ENCODE measurements around the gene TF.
"Not testable (repeated sequence)": the region's sequence is repeated elsewhere in the genome, so short reads cannot be mapped to it uniquely, and the experiment has no call there.

TF gene

DNA sequence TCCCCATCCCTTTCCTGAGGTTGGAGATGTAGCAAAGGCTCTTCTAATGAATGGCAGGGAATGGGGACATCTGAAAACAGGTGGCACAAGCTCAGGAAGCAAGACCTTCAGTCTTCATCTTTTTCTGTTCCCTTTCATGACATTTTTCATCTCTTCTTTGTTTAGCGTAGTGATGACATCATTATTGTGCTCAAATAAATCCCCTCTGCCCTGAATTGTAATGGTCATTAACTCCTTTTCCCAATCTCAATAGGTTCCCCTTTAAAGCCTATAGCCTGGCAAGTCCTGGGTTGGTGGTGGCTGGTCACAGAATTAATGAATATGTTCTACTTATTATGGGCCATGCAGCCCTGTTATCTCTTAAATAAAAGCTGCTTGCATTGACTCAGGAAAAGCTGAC lies 21.4 kb downstream of the TF start:
- no peak for DNase-seq

DNA sequence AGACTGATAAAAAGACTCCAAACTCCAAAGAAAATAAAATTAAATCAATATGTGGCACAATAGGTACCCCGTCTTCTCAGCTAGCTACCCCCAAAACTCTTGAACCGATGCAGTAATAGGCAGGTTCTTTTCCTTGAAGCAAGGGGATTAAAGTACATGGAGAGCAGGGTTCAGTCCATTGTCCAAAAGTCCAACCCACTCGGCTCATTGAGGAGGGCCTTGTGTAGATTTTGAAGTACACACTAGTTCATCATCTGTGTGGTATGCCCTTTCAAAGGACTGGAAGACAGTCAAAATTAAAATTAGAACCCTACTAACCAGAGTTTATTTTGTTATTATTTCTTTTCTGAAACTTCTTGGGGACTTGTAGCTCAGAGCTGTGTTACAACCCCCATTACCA lies 23.3 kb downstream of the TF start:
- DNase-seq = no peak

DNA sequence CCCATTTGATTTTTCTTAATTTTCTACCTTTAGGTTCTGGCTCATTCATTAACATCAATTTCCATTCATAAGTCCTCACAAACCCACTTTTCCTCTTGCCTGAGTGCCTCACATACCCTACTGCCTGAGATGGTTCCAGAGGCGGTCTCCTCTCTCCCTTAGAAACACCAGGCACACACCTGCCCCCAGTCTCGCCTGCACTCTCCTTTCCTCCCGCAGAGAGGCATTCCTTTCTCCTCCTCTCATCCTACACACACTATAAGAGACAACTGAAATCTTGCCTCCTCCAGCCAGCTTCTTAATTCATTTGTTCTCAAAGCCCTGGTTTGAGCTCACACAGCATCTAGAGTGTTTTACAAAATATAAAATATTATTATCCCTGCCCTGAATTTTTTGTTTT lies 27.5 kb downstream of the TF start:
- DNase-seq = no peak

DNA sequence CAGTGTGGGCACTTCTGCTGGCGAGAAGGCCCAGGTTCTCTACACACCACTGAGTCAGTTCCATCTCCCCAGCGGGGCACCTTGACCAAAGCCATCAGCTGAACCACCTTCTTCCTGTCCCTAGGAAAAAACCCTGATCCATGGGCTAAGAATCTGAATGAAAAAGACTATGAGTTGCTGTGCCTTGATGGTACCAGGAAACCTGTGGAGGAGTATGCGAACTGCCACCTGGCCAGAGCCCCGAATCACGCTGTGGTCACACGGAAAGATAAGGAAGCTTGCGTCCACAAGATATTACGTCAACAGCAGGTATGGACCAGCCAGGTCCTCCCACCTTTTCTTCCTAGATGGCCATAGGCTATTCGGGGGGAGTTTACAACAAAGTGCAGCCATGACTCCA lies 29.1 kb downstream of the TF start:
- DNase-seq = no peak

DNA sequence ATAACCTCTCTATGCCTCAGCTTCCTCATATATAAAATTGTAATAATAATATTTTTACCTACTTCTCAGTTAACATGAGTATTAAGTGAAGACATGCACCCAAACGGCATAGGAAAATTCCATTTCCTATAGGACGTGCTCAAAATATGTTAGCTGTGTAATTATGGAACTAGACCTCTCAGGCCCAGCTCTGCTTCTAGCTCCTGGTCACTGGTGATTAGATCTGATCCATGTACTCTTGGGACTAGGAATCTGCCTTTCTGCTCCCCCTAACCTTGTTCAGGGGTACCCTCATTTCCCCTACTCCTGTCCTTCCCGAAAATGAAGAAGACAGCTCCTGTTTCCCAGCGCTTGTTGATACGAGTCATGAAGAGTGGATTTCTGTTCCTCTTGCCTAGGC lies 29.6 kb downstream of the TF start:
- no peak for DNase-seq

DNA sequence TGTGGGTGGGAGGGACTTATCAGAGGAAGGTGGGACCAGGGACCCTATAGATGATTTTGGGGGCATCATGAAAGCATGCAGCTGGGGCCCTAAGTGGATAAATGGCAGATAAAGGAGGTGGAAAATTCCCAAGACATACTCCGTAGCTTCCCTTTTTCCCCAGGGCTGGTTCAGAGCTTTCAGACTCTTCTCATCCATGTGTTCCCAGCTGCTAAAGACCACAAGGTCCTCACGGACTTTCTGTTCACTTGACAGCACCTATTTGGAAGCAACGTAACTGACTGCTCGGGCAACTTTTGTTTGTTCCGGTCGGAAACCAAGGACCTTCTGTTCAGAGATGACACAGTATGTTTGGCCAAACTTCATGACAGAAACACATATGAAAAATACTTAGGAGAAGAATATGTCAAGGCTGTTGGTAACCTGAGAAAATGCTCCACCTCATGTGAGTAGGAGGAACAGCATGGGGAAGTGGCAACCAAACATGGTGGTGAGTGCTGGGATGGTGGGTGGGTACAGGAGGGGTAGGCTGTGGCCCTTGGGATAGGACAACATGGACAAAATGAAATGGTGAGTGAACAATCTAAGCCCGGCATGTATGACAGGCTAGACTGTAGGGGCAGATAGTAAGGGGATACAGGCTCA lies 30.7 kb downstream of the TF start:
- no peak for DNase-seq

DNA sequence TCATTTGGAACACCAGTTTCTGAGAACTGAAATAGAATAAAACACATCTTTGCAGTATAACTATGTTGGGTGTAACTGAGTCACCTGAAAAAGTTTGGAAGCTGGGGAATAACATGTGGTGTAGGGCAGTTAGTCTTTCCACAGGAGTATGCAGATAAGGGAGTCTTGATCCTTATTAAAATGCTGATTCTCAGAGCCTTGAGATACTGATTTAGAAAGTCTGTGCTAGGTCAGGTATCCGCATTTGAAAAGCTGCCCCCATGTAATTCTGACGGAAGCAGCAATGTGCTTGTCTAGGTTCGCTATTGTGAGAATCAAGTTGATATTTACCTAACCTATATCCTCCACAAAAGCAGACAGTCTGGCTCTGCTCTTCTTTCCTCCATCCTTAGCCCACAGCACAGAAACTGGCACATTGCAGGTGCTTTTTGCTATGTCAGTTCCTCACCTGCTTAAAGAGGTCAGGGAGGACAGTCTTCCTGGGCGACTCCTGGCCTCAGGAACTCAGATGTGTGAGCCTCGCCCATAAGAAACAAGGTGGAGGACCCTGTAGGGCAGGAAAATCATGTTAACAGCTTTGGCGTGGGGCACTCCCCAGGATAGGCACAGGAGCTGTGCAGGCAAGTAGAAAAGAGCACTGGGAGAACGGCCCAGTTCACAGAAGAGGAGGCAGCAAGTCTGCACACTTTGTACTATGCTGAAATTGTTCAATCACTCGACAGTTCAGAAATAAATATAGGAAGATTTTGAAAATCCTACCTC lies 31.8 kb downstream of the TF start:
- no peak for DNase-seq

DNA sequence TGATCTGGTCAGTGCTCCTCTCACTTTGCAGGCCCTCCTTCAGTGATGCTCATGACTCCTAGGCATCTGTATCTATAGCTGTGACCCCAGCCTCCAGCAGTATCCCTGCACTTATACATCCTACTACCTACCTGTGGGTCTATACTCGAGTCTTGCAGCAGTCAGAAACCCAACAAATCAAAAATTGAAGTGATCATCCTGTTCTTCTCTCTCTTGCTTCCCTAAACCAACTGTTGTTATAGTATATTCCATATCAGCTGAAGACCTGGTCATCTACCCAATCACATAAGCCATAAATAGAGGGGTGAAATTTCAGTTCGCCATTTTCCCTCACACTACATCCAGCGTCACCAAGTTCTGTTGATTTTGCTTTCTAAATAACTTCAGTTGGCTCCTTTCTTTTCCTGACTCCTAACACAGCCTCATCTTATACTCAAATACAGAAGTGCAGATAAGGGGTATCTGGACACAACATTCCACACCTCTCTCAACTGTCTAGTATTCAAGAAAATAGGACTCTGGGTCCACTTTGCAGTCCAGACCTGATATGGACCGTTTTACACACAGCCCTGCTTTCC lies 33.5 kb downstream of the TF start:
- DNase-seq = no peak

DNA sequence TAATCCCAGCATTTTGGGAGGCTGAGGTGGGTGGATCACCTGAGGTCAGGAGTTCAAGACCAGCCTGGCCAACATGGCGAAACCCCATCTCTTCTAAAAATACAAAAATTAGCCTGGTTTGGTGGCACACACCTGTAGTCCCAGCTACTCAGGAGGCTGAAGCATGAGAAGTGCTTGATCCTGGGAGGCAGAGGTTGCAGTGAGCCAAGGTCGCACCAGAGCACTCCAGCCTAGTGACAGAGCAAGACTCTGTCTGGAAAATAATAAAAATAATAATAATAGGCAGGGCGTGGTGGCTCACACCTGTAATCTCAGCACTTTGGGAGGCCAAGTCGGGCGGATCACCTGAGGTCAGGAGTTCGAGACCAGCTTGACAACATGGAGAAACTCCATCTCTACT lies 34.6 kb downstream of the TF start:
- DNase-seq = not testable (repeated sequence)

DNA sequence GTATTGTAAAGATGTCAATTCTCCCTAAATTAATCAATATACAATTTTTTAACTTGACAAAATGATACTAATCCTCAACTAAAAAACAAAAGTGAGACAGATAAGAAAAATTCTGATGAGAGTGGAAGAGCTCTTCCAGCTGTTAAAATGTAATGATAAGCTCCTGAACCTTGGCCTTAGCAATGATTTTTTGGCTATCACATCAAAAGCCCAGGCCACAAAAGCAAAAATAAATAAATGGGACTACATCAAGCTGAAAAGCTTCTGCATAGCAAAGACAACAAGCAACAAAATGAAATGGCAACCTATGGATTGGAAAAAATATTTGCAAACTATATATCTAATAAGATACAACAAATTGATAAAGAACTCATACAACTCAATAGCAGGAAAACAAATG lies 35.4 kb downstream of the TF start:
- no peak for DNase-seq

DNA sequence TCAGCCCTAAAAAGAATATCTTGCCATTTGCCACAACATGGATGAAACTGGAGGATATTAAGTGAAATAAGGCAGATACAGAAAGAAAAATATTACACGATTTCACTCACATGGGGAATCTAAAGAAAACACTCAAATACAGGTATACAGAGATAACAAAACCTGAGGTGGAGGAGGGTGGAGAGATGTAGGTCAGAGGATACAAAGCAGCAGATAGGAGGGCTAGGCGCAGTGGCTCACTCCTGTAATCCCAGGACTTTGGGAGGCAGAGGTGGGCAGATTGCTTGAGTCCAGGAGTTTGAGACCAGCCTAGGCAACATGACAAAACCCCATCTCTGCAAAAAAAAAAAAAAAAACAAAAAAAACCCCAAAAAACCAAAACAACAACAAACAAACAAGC lies 36.3 kb downstream of the TF start:
- DNase-seq = no peak

DNA sequence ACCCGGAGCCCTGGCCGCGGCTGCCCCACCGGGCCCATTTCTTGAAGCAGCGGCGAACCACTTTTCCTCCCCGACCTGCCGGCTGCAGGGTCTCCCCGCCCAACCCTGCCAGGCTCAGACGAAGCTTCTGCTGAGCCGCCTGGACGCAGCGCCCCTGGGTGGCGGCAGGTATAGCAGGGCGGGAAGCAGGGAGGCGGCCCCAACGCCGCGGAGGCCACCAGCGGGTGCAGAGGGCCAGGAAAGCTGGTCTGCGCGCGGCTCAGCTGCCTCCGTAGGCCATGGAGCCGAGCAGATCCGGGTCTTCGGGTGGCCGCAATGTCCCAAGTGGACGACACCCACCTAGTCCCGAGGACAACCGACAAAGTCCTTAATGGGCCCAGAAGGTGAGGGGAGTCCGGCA lies 37.6 kb downstream of the TF start:
- DNase-seq = no peak

DNA sequence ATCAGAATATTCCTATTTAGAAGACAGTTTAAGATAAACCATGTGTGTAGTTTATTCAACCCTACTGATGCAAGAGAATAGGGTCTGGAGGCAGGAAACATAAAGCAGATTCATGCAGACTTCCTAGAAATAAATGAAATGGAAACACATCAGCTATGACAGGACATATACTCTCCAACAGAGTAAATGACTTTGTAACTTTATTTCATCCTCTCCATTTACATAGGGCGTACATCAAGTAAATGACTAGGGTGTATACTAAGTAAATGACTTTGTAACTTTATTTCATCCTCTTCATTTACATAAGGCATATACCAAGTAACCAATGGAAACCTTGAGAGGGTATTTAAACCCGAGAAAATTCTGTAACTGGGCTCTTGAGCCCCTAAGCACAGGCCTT lies 41.8 kb downstream of the TF start:
- DNase-seq = no peak

DNA sequence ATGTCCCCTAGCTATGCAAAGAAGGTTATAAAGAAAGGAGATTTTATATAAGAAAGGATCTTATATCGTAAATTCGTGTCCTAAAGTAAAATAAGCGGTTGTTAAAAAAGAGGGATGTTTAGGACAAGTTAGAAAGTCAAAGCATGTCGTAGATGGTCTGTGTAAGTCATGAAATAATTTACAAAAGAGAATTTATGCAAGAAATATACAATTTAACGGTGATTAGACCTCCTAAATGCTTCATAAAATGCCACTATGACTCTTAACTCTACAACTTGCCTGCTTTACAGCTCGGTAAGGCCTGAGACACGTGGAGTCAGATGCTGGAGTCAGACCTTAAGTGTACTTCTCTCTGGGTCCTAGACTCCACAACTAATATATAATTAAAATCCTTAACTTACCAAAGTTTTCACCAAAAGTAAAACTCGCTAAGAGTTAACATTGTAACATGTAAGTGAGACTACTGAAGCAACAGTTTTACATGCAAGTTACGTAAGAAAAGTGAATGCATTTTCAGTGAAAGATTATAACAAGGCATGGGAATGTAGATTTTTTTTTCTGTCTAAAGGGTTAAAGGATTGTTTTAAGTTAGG lies 46.1 kb downstream of the TF start:
- DNase-seq = peak; percentile 27

DNA sequence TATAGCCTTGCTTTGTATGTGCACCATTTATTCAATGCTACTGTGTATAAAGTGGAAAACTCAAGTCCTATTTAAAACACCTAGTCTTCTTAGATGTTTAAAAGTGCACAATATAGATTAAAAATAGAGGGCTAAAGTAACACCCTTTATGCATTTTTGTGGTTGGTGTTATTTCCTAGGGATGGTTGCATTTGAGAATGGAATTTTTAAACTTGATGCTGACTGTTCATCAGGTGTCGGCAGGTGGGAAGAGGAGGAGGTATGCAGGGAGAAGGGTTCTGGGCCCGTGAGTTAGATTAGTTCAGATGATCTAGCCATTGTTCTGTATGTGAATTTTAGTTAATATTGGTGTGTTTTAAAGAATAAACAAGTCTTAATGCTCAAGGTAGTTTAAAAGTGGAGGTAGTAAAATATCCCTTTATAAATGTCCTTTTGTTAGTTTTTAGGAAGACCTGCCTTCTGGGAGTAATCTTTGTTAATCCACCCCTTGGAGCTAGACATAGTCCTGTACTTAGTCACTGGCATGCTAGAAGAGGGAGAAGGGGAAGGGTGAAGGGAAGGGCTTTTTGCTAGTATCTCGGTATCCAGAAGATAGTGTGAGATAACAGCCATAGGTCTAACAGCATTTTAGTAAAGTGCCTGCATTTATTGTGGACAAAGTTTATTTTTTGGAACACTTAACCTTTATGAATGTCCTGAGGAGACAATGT lies 51.4 kb downstream of the TF start:
- no peak for DNase-seq

DNA sequence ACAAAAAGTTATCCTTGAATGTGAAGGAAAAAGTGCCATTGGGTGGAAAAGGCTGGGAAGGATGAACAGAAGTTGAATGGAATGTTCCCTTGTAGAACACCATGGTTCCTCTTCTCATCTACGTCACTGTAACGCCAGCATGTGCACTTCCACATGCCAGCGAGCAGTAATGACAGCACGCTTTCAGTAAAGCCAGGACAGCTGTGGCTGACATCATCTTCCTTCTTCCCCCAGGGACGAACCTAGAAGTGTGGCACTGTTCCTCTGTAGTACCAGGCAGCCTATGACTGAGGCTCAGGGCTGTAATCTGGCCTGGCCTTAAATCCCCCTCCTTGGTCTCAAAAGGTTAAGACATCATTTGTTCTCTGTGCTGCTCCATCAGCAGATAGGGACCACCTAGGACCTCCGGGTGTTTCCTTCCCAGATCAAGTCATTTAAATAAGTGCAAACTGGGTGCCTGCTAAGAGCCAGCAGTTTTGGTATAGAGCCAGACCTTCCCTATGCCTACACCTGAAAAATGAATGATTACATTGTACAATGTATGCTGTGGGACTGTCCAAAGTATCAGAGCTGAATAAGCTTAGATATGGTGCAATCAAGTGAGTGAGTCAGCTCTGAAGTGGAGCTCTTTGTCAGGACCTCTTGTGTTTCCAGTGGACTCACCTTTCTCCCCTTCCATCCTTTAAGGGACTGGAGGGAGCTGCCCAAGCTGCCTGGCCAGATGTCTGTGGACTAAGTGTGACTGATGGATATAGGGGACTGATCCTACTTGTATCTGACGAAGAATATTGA lies 53.8 kb downstream of the TF start:
- DNase-seq = no peak

DNA sequence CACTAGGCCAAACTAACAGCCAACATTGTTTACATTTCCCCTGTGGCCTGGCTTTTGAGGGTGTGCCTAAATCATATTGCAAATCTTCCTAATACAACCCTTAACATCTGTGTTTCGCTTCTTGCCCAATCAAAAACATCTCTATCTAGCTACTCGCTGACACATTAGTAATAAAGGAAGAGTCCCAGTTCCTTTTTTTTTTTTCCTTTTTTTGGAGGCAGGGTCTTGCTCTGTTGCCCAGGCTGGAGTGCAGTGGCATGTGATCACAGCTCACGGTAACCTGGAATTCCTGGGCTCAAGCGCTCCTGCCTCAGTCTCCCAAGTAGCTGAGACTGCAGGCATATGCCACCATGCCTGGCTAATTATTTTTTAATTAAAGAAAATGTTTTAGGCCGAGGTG lies 57.3 kb downstream of the TF start:
- no peak for DNase-seq

DNA sequence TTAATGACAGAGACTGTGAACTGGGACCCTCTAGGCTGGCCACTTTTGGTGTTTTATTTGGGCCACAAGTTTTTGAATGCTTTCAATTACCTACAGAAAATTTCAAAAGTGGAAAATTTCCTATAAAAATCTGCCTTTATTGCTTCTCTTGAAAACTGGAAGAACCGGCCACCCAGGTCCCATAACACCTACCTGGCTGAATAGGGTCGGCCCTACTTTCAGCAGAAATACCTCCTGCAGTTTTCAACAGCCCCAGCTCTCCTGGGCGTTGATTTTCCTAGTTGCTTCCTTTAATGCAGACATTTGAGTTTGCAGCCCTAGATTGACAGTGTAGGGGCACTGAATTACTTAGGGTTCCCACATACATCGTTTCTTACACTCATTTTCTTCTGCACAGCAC lies 58.7 kb downstream of the TF start:
- DNase-seq = no peak

DNA sequence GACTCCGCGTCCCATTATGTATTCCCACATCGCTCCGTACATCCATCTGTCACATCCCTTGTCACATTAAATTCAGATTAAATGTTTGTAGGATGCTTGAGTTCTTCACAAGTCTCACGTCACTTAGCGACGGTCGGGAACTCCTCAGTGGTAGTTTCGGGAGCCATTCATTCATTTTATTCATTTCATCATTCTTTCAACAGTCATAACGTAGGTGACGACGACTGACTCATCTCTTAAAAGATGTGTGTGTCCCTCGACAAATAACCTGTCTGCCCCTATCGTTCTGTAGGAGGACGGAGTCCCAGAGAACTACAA lies 59.1 kb downstream of the TF start:
- DNase-seq = no peak

DNA sequence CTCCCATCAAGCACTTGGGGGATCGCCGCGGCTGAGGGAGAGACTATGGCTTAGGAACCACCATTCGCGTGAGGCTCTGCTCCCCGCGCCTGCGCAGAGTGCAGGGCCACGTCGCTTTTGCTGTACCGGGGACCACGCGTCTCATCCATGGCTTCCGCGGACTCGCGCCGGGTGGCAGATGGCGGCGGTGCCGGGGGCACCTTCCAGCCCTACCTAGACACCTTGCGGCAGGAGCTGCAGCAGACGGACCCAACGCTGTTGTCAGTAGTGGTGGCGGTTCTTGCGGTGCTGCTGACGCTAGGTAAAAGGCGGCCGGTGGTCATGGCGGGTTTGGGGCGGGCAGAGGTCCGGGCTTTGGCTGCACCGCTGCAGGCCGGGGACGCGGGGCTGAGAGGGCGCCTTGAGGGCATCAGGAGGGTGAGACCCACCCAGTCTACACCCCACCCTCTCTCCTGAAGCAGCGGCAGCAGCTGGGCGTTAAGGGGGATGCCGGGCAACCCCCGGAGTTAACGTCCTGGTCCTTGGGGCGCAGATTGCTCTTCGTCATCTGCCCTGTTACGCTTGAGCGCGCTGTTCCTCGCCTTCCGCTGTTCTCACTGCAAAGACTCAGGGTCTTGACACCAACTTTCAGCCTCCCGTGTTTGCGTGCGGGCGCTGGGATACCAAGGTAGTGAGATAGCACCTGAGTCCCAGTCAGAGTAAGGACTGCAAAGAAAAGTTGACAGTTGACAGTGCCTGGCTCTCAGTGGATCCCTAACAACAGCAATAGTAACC lies 59.7 kb downstream of the TF start, which contains the start of gene SRPRB:
SRPRB (plus strand) TSS at position 114 of the 774 bp plus-strand sequence; CDS start at position 148, 34 bp downstream.
- peak; percentile 98 for DNase-seq

DNA sequence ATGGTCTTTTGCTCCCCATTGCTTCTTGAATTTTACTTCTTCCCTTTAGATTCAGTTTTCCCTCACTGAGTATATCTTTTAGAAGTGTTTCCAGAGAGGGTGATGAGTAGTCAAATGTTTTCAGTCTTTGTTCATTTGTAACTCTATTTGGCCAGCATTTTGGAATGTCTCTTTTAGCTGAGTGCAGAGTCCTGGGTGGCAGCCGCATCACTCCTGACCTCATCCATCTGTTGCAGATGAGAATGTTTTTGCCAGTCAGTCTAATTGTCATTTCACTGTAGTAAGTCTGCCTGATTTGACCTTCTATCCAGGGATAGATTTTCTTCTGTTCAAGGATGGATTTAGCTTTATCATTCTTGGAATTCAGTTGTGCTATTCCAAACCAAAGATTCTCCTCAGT lies 66.7 kb downstream of the TF start:
- DNase-seq = no peak

DNA sequence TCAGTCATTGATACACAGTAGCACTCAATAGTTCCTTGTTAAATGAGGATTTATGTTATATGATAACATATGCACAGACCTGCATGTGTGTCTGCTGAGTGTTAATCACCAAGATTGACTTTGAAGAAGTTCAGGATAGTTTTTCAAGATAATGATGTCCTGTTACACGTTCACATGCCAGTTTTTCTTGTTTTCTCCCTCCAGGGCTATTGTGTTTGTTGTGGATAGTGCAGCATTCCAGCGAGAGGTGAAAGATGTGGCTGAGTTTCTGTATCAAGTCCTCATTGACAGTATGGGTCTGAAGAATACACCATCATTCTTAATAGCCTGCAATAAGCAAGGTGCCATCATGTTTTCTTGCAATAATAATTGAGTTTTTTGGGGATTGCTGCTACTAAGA lies 69.2 kb downstream of the TF start:
- no peak for DNase-seq

Data from hematopoietic multipotent progenitor cell treated with erythropoietin and hydrocortisone succinate and interleukin-3 and kit ligand, for 6 days (in vitro differentiated cells).